ENCODE measurements around the gene TRH.

The TRH gene

GRCh38 chr3:129974564-129974832 is at the start of gene TRH:
TRH (plus strand) TSS chr3:129974720; CDS start chr3:129975817, 1,097 bp downstream.
- no peak for DNase-seq

DNA sequence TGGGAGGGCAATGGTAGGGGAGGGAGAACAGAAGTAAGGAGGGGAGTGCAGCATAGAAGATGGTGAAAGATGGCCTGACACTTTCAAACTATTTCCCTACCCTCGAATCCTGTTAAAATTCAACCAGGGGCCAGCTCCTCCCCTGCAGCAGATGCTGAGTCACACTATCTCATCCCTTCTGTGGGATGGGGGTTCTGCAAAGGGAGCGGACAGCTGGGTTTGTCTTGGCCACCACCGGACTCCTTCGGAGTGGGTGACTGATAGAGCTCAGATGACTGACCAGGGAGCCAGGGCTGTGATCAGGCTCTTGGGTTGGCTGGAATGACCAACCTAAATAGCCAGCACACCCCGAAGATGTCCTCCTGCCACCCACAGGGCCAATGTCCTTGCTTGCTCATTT is 47.4 kb upstream of the TRH start:
- no peak for DNase-seq

DNA sequence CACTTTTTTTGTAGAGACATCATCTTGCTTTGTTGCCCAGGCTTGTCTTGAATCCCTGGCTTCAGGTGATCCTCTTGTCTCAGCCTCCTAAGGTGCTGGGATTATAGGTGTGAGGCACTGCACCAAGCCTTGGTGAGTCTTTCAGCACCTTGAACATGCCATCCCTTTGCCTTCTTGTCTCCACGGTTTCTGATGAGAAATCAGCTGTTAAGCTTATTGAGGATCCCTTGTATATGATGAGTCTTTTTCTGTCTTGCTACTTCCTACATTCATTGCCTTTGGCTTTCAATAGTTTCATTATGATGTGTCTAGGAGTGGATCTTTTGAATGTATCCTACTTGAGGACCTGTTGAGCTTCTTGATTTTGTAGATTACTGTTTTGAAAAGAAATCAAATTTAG is 45.1 kb upstream of the TRH start:
- DNase-seq, result no peak

- DNase-seq, result no peak
Observed at GRCh38 chr3:129933471-129933870, 41.0 kb upstream of the TRH start.

- DNase-seq, result no peak
Observed at GRCh38 chr3:129934234-129935123, 40.0 kb upstream of the TRH start.

- peak; percentile 52 for DNase-seq
Observed at GRCh38 chr3:129936757-129937156, 37.8 kb upstream of the TRH start.

- DNase-seq, result no peak
Observed at GRCh38 chr3:129937717-129938116, 36.8 kb upstream of the TRH start.

- DNase-seq, result no peak
Observed at GRCh38 chr3:129938140-129938930, 36.2 kb upstream of the TRH start.

- no peak for DNase-seq
Observed at GRCh38 chr3:129940086-129940485, 34.4 kb upstream of the TRH start.

GRCh38 chr3:129942296-129942695 is 32.2 kb upstream of the TRH start:
- peak; percentile 43 for DNase-seq

DNA sequence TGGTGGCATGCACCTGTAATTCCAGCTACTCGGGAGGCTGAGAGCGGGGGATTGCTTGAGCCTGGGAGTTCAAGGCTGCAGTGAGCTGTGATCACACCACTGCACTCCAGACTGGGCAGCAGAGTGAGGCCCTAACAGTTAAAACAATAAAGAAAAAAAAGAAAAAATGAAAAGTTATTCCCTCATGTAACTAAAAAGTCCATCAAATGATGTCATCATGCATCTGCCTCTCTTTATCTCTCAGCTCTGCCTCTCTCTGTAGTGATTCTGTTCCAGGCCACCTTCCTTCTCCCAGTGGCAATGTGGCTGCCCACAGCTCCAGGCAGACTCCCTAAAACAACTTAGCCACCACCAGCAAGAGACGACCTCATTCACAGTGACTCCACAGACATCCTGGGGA is 31.5 kb upstream of the TRH start:
- no peak for DNase-seq

DNA sequence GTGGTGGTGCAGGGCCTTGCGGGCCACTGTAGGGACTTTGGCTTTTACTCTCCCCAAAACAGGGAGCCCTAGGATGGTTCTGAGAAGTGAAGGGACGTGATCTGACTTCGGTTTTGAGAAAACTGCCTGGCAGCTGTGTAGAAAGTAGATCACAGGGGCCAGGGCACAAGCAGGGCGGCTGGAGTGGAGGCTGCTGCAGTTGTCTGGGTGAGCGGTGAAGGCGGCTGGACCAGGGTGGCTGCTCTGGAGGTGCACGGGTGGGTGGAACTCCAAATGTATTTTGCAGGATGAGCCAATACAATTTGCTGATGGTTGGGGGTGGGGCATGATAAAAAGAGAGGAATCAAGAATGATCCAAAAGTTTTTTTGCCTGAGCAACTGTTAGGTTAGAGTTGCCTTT is 29.8 kb upstream of the TRH start:
- DNase-seq, result no peak

DNA sequence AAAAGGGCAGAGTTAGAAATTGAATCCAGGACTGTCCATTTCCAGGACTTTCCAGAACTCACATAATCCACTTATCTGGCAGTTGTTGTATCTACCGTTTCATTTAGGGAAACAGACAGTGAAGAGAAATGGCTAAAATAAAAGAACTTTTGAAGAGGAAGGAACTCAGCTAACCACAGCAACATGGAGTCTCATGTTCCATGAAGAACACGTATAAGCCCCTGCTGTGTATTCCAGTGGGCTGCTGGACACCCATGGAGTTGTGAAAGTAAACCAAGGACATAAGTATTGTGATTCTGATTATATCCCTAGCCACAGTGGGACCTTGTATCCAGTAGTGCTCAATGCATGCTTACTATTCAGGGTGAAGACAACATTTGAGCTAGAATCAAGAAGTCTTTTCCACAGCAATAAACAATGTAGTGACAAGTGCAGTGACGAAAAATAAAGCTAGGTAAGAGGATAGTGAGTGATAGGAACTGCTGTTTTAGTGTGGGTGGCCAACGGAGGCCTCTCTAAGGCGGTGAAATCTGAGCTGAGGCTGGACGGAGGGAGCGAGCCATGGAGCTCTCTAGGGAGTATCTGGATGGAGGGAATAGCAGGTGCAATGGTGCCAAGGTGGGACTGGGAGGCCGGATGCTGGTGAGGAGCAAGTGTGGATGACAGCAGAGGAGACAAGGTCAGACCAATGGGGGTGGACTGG is 26.8 kb upstream of the TRH start:
- no peak for DNase-seq

GRCh38 chr3:129950318-129951046 is 24.0 kb upstream of the TRH start:
- DNase-seq, result no peak

GRCh38 chr3:129952556-129953355 is 21.8 kb upstream of the TRH start:
- no peak for DNase-seq

- DNase-seq, result no peak
Observed at GRCh38 chr3:129953621-129954020, 20.9 kb upstream of the TRH start.

GRCh38 chr3:129954514-129954913 is 20.0 kb upstream of the TRH start:
- DNase-seq, result no peak

- DNase-seq, result no peak
Observed at GRCh38 chr3:129956936-129957335, 17.6 kb upstream of the TRH start.

GRCh38 chr3:129958755-129959154 is 15.8 kb upstream of the TRH start:
- no peak for DNase-seq

DNA sequence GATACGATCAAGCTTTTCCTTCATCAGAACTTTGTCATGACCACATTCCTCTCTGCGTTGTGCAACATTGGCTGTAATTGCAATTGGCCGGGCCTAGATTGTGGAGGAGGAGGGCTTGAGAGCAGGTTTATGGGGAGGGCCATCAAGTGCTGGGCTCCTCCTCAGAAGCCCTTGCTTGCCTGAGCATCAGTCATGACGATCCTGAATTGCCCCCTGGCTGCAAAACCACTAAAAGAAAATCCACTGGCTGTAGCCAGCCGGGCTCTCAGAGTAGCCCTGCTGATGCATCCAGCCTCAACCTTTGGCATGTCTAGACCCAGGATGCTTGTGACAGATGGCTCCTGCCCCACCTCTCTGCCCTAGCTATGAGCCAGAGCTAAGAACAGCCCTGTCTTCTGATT is 13.4 kb upstream of the TRH start:
- no peak for DNase-seq

DNA sequence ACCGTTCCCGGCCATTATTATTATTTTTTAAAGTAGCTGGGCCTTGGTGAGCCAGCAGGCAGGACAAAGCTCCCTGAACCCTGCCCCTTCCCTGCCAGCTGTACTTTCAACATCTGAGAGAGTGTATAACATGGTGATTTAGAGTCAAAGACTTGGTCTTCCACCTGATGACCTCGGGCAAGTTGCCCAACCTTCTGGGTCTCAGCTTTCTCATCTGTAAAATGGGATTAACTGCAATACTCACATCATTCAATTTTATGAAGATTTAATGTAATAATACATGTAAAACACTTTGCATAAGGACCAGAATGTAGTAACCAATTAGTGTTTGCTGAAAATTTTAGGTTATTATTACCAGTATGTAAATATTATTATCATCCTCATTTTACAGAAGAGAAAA is 11.9 kb upstream of the TRH start:
- no peak for DNase-seq

DNA sequence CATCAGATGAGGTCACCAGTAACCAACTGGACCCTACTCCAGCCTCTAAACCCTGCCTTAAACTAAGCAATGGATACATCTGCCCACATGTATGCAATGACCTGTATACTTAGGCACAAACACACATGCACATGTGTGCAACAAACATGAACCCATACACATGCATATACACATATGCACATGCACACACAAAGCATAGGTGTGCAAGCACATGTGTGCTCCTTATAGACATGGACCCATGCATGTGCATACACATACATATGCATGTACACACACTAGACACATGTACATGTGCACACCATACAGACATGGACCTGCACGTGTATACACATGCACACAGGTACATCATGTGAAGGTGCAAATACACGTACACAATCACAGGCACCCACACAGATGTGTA is 8.6 kb upstream of the TRH start:
- no peak for DNase-seq

All from NCI-H2107 (cell line).